H1 (cell line): ENCODE data around the gene SNX17. TPM values are rescaled to one million over a fixed set of nuclear protein-coding genes. Genes with fewer than 3 reads are reported as not detected.

Experiments
- CTCF ChIA-PET: fragments of 300-600 bp; sonication (Branson Sonifier 250); formaldehyde crosslinking; loops from one replicate; lab custom pipeline; 2021; ENCODE audit not compliant: partially characterized antibody; lab: Charles Lee
- POLR2A ChIA-PET: fragments of 300-600 bp; sonication (Branson Sonifier 250); formaldehyde crosslinking; loops from one replicate; lab custom pipeline; 2021; ENCODE audit warnings: inconsistent platforms; ENCODE audit not compliant: partially characterized antibody; lab: Charles Lee
- DNase-seq, 2 experiments: peaks; one replicate each; pipeline versions ENCODE4 v3.0.0 to v3.0.0-alpha.2; 2010 to 2022; ENCODE audit warnings: low spot score in 2 of 2, low read depth in 1 of 2, mixed read lengths in 1 of 2
- FAIRE-seq: peaks from 2 replicates; lab custom pipeline; 2011; peaks lifted over from hg19 to GRCh38; lab: Jason Lieb, UNC
- H2AFZ ChIP-seq: 2 replicates; pipeline ENCODE4 v1.8.1; 2012; ENCODE audit warnings: low read length, inconsistent platforms
- H2AK5ac ChIP-seq: 2 replicates; pipeline ENCODE4 v1.6.1; 2013; ENCODE audit warnings: low read depth, low read length
- H2BK120ac ChIP-seq: replicated peaks from 2 replicates; pipeline ENCODE3; 2013; ENCODE audit warnings: low read depth, low read length, inconsistent platforms
- H2BK12ac ChIP-seq: 2 replicates; pipeline ENCODE4 v1.6.1; 2013; ENCODE audit warnings: low read depth, low read length
- H2BK15ac ChIP-seq: 2 replicates; pipeline ENCODE4 v1.6.1; 2013; ENCODE audit warnings: low read length
- H2BK20ac ChIP-seq: 2 replicates; pipeline ENCODE4 v1.6.1; 2013; ENCODE audit warnings: low read length
- H2BK5ac ChIP-seq: 2 replicates; pipeline ENCODE4 v1.6.1; 2013; ENCODE audit warnings: low read depth, low read length
- H3K14ac ChIP-seq: 2 replicates; pipeline ENCODE4 v1.6.1; 2013; ENCODE audit warnings: inconsistent platforms; ENCODE audit not compliant: insufficient read length
- H3K18ac ChIP-seq: 2 replicates; pipeline ENCODE4 v1.6.1; 2013; ENCODE audit warnings: low read length; ENCODE audit errors: extremely low read depth
- H3K23ac ChIP-seq: 2 replicates; pipeline ENCODE4 v1.6.1; 2013; ENCODE audit warnings: inconsistent platforms; ENCODE audit not compliant: insufficient read length
- H3K23me2 ChIP-seq: 2 replicates; pipeline ENCODE4 v1.6.1; 2013; ENCODE audit warnings: low read depth, low read length
- H3K27ac ChIP-seq: 2 replicates; pipeline ENCODE4 v1.6.1; 2011; ENCODE audit warnings: low read depth, low read length, inconsistent platforms
- H3K27me3 ChIP-seq, 4 experiments: replicated peaks in 1 of 4; 1 replicate in 1 of 4; 2 replicates in 3 of 4; pipeline versions ENCODE4 v1.6.1 to v1.8.1; 2011 to 2013; ENCODE audit warnings: low read length in 3 of 4, mild to moderate bottlenecking in 3 of 4, inconsistent platforms in 2 of 4, mixed read lengths in 2 of 4, moderate library complexity in 1 of 4; ENCODE audit not compliant: control insufficient read depth in 3 of 4, insufficient read depth in 3 of 4; ENCODE audit errors: extremely low read depth in 1 of 4
- H3K36me3 ChIP-seq, 4 experiments: 2 replicates each; pipeline versions ENCODE4 v1.6.1 to v1.8.1; 2011 to 2013; ENCODE audit warnings: mild to moderate bottlenecking in 4 of 4, low read length in 3 of 4, moderate library complexity in 2 of 4, control low read depth in 1 of 4, inconsistent platforms in 1 of 4; ENCODE audit not compliant: insufficient read depth in 4 of 4, control insufficient read depth in 2 of 4
- H3K4ac ChIP-seq: replicated peaks from 2 replicates; pipeline ENCODE3; 2013; ENCODE audit warnings: low read length, low read depth, mixed read lengths, inconsistent platforms; ENCODE audit not compliant: insufficient read length
- H3K4me1 ChIP-seq, 4 experiments: replicated peaks in 1 of 4; 1 replicate in 1 of 4; 2 replicates in 3 of 4; pipeline versions ENCODE4 v1.6.1 to v1.8.1; 2011 to 2013; ENCODE audit warnings: low read length in 3 of 4, inconsistent platforms in 2 of 4, mixed read lengths in 1 of 4; ENCODE audit not compliant: insufficient read depth in 4 of 4, control insufficient read depth in 3 of 4
- H3K4me2 ChIP-seq, 2 experiments: 2 replicates each; pipeline versions ENCODE4 v1.6.1 to v1.8.1; 2011 to 2013; ENCODE audit warnings: low read depth in 2 of 2, low read length in 2 of 2, control low read depth in 1 of 2, inconsistent platforms in 1 of 2, mild to moderate bottlenecking in 1 of 2; ENCODE audit not compliant: insufficient read depth in 1 of 2
- H3K4me3 ChIP-seq, 4 experiments: fragments of 200-600, 300-600 bp in 1 of 4; sonication (generic), shearing (Covaris generic), sonication (Bioruptor Twin) in 1 of 4; 2 replicates each; pipeline versions ENCODE4 v1.5.1 to v1.8.1; 2011 to 2016; ENCODE audit warnings: low read length in 4 of 4, low read depth in 3 of 4, control low read depth in 2 of 4, inconsistent platforms in 2 of 4, mild to moderate bottlenecking in 2 of 4, mixed read lengths in 1 of 4, moderate library complexity in 1 of 4; ENCODE audit not compliant: insufficient read depth in 2 of 4; ENCODE audit errors: extremely low read depth in 1 of 4
- H3K56ac ChIP-seq: replicated peaks from 2 replicates; pipeline ENCODE3; 2013; ENCODE audit warnings: low read depth, mild to moderate bottlenecking, mixed read lengths, low read length, inconsistent platforms; ENCODE audit not compliant: insufficient read length
- H3K79me1 ChIP-seq: 2 replicates; pipeline ENCODE4 v1.6.1; 2013; ENCODE audit warnings: low read depth, low read length, control low read depth
- H3K79me2 ChIP-seq, 2 experiments: 2 replicates each; pipeline versions ENCODE4 v1.6.1 to v1.8.1; 2012 to 2013; ENCODE audit warnings: low read length in 2 of 2, mild to moderate bottlenecking in 2 of 2, inconsistent platforms in 1 of 2; ENCODE audit not compliant: insufficient read depth in 2 of 2, control insufficient read depth in 1 of 2
- H3K9ac ChIP-seq, 4 experiments: replicated peaks in 1 of 4; 1 replicate in 1 of 4; 2 replicates in 3 of 4; pipeline versions ENCODE4 v1.6.1 to v1.8.1; 2011 to 2013; ENCODE audit warnings: low read depth in 3 of 4, low read length in 3 of 4, control low read depth in 2 of 4, mild to moderate bottlenecking in 2 of 4, moderate library complexity in 2 of 4, inconsistent platforms in 1 of 4; ENCODE audit errors: extremely low read depth in 1 of 4
- H3K9me3 ChIP-seq, 2 experiments: 2 replicates each; pipeline versions ENCODE4 v1.6.1 to v1.8.1; 2012 to 2013; ENCODE audit warnings: mild to moderate bottlenecking in 2 of 2, moderate library complexity in 2 of 2, control low read depth in 1 of 2, inconsistent platforms in 1 of 2, low read depth in 1 of 2, low read length in 1 of 2, mixed read lengths in 1 of 2; ENCODE audit not compliant: insufficient read depth in 2 of 2
- H4K20me1 ChIP-seq, 2 experiments: replicated peaks in 1 of 2; 2 replicates each; pipeline versions ENCODE3 to v1.8.1; 2011 to 2013; ENCODE audit warnings: inconsistent platforms in 2 of 2, low read length in 2 of 2, mild to moderate bottlenecking in 1 of 2; ENCODE audit not compliant: insufficient read depth in 2 of 2, control insufficient read depth in 1 of 2
- H4K5ac ChIP-seq: 2 replicates; pipeline ENCODE4 v1.6.1; 2013; ENCODE audit warnings: low read length, low read depth, mixed read lengths, inconsistent platforms; ENCODE audit not compliant: insufficient read length
- H4K8ac ChIP-seq: 2 replicates; pipeline ENCODE4 v1.8.0; 2013; ENCODE audit warnings: mild to moderate bottlenecking, moderate library complexity, low read length, inconsistent platforms; ENCODE audit not compliant: insufficient read depth; ENCODE audit errors: extremely low read depth
- H4K91ac ChIP-seq: replicated peaks from 2 replicates; pipeline ENCODE3; 2013; ENCODE audit warnings: low read length, mixed read lengths, inconsistent platforms; ENCODE audit not compliant: insufficient read length
- BRCA1 ChIP-seq: IDR thresholded peaks from 2 replicates; pipeline ENCODE4 v1.6.1; 2012; ENCODE audit warnings: low read depth, low read length, improper control_type of control experiment
- EGR1 ChIP-seq: IDR thresholded peaks from 2 replicates; pipeline ENCODE4 v1.6.1; 2011; ENCODE audit warnings: low read depth, low read length, borderline replicate concordance
- JUN ChIP-seq: IDR thresholded peaks from 2 replicates; pipeline ENCODE4 v1.6.1; 2011; ENCODE audit warnings: low read depth, mild to moderate bottlenecking, improper control_type of control experiment, low read length
- JUND ChIP-seq: IDR thresholded peaks from 2 replicates; pipeline ENCODE4 v1.6.1; 2011; ENCODE audit warnings: mild to moderate bottlenecking, improper control_type of control experiment, low read length
- KDM4A ChIP-seq: IDR thresholded peaks from one replicate; pipeline ENCODE4 v1.7.1; 2012; ENCODE audit warnings: low read depth, mild to moderate bottlenecking, moderate library complexity, low read length, inconsistent platforms; ENCODE audit not compliant: severe bottlenecking
- RBBP5 ChIP-seq: IDR thresholded peaks from 2 replicates; pipeline ENCODE4 v1.7.1; 2012; ENCODE audit warnings: low read depth, mild to moderate bottlenecking, inconsistent platforms, low read length, moderate library complexity, borderline replicate concordance
- SAP30 ChIP-seq: fragments of 300-600 bp; sonication (generic); IDR thresholded peaks from 2 replicates; pipeline ENCODE4 v1.7.1; 2012; ENCODE audit warnings: low read length, moderate library complexity, mild to moderate bottlenecking, inconsistent platforms; ENCODE audit not compliant: insufficient read depth, insufficient replicate concordance
- YY1 ChIP-seq: IDR thresholded peaks from 2 replicates; pipeline ENCODE4 v1.6.1; 2011; ENCODE audit warnings: low read depth, mild to moderate bottlenecking, low read length
- WGBS, 2 experiments: shearing (Covaris generic) in 1 of 2; methylation state at CpG; one replicate each; pipeline versions ENCODE4 v1.1.6 to v1.1.7; 2013 to 2015; ENCODE audit warnings: low lambda C conversion rate in 2 of 2, mixed read lengths in 2 of 2, inconsistent platforms in 1 of 2, low coverage in 1 of 2, missing lambda C conversion rate in 1 of 2; ENCODE audit not compliant: insufficient replicate concordance in 2 of 2, insufficient coverage in 1 of 2, insufficient read length in 1 of 2; ENCODE audit errors: extremely low coverage in 1 of 2, missing lambda C conversion rate in 1 of 2; 5-methylcytosine and 5-hydroxymethylcytosine counted together
- polyA plus RNA-seq, 7 experiments: library from polyadenylated mRNA; depleted of rRNA in 3 of 7; stranded (reverse) in 5 of 7; unstranded in 2 of 7; fragments of >200 nt in 5 of 7; fragments of 200-250 nt in 2 of 7; gene quantifications; 1 replicate in 5 of 7; 2 replicates in 1 of 7; 4 replicates in 1 of 7; pipeline versions ENCODE4 v1.2.1 to v1.2.3, GENCODE V29; 2011 to 2013; ENCODE audit warnings: missing spikeins in 2 of 7, mixed read lengths in 2 of 7
- total RNA-seq: library from RNA; stranded (reverse); fragmentation: NEBNext Ultra II Directional; extraction: Animal tissue kit (Norgen Biotek cat#: 25700); gene quantifications from 2 replicates; pipeline ENCODE4 v1.2.1, GENCODE V29; 2021
- TF ChIP-seq, protein P1 (sequence below): IDR thresholded peaks from 2 replicates; pipeline ENCODE4 v1.6.1; 2012; ENCODE audit warnings: inconsistent platforms

The SNX17 gene
- total and polyA plus RNA-seq, 2 of the 8 experiments (the other 6 are each of a cell fraction or from before 2014, with no cell fraction given) = 54.9 to 66.2 TPM

DNA sequence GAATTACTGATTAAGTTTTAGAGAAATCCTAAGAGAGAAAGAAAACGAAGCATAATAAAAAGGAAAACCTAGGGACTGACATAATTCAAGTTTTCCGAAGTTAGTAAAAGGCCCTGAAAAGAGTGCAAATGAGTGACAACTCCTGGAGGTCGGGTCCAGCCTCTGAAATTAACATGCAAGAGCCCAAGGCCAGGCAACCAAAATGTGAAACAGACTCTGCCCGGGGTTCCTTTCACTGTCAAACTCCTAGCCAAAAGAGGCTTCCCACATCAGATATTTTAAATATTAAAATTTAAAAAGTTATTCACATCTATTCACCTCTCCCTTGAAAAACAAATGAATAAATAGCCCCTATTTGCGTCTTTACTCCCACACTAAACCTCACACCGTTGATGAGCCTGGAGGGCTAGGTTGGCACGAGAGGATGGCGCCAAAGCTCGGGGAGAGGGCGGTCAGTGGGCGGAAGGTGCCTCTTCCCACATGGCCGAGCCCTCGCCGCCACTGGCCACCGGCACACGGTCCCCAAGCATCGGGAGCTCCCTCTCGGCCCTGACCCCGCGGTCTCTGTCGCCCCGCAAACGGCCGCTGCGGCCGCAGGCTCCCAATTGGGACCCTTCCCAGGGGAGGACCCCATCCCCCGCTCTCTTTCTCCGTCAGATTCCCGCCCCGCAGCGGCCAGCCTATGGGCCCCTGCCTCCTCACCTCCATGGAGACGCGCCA lies 38.3 kb downstream of the SNX17 start:
- Histone ChIP-seq H4K91ac (peak overlapping the region; percentile 32), H3K4me2 (peak overlapping the region; percentile 70 to 87; a peak in 3 of 4 replicates), H3K79me1 (no peaks in the 10 kb centered on the region), H3K79me2 (peaks cover 26 to 54% of the 10 kb centered on the region in 2 experiments), H2BK20ac (no peak overlapping the region), H2BK5ac (peak overlapping the region; percentile 87), H2BK12ac (no peak overlapping the region), H3K23me2 (peaks cover 7% of the 10 kb centered on the region), H3K27ac (peak overlapping the region; percentile 78), H4K20me1 (peaks cover 3 to 6% of the 10 kb centered on the region in 2 experiments), H2AK5ac (no peak overlapping the region), H3K14ac (no peak overlapping the region), H3K56ac (peak overlapping the region; percentile 78), H3K9me3 (no peaks in the 10 kb centered on the region), H3K4me1 (peaks cover 0 to 5% (median 3%) of the 10 kb centered on the region in 4 experiments; a peak in 4 of 7 replicates), H3K9ac (peak overlapping the region; percentile 74 to 91 (median 86)), H3K18ac (0 out of 2 replicates have a peak overlapping the region, but pooled peaks have one; percentile 51), H2BK15ac (no peak overlapping the region), H2AFZ (no peak overlapping the region), H3K27me3 (no peaks in the 10 kb centered on the region), H4K8ac (peak overlapping the region; percentile 95), H3K36me3 (peaks cover 0 to 4% (median 0%) of the 10 kb centered on the region in 4 experiments; a peak in 2 of 8 replicates), H3K23ac (no peak overlapping the region), H2BK120ac (no peak overlapping the region), H3K4ac (peak overlapping the region; percentile 41), H4K5ac (peak overlapping the region; percentile 16), H3K4me3 (peak overlapping the region; percentile 68 to 96 (median 92))
- CTCF ChIA-PET = interaction anchor here (0.6 to 2.7 kb wide), 10 partner anchors 11 to 375 kb away, joined by 3 to 8 read pairs (median 4); no protein-coding TSS in a partner anchor
- POLR2A ChIA-PET = interaction anchor here (0.9 to 4.1 kb wide), 19 partner anchors 10 to 255 kb away, joined by 3 to 48 read pairs (median 5); partner anchors contain the start of genes CCDC121, EIF2B4, FNDC4 and GPN1
- no peak for DNase-seq
- WGBS, 2 experiments = 3% methylated on average over 27 of the region's 33 CpGs; no CpG with 5 or more reads in 1 of the 2 experiments
- TF ChIP-seq RBBP5 (peak; percentile 68; the same call in 1 of the 2 replicates), YY1 (0 out of 2 replicates have a peak, but pooled peaks have one; percentile 26), KDM4A (no peak), JUND (no peak), BRCA1 (no peak), EGR1 (no peak), SAP30 (peak; percentile 39), JUN (no peak)
- TF ChIP-seq, protein P1, sequence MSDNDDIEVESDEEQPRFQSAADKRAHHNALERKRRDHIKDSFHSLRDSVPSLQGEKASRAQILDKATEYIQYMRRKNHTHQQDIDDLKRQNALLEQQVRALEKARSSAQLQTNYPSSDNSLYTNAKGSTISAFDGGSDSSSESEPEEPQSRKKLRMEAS = 0 out of 2 replicates have a peak, but pooled peaks have one; percentile 12
- FAIRE-seq = no peak
